ENCODE measurements around the gene IDUA. TPM values are rescaled to one million over a fixed set of nuclear protein-coding genes. Genes with fewer than 3 reads are reported as not detected.
"Not testable (repeated sequence)": the region's sequence is repeated elsewhere in the genome, so short reads cannot be mapped to it uniquely, and the experiment has no call there.

The IDUA gene
- total and polyA plus RNA-seq, 2 experiments from 2014 or later: 26.4 to 30.7 TPM

- no peak for DNase-seq
- in situ Hi-C loops (cut with MboI): no loop called here
- no peak for TF ChIP-seq EZH2 (IDR thresholded peaks at IDR 0.05; ENCODE audit: insufficient read depth, poor library complexity, severe bottlenecking)
- TF ChIP-seq EZH2phosphoT487 (IDR thresholded peaks at IDR 0.05; ENCODE audit: insufficient read depth, low read depth): no peak
- Histone ChIP-seq H3K9ac (peak overlapping the region; percentile 84), H2AFZ (peak overlapping the region; percentile 61), H3K79me2 (ENCODE audit: insufficient read depth) (no peaks in the 10 kb centered on the region), H3K4me3 (peak overlapping the region; percentile 40), H3K27ac (peak overlapping the region; percentile 97), H3K27me3 (replicated peaks; ENCODE audit: insufficient read depth) (no peaks in the 10 kb centered on the region), H3K9me3 (ENCODE audit: low read depth) (no peaks in the 10 kb centered on the region), H3K4me1 (ENCODE audit: insufficient read depth) (peaks cover 40% of the 10 kb centered on the region), H3K9me2 (ENCODE audit: insufficient read depth) (no peaks in the 10 kb centered on the region), H3F3A (ENCODE audit: insufficient read depth) (peaks cover 6% of the 10 kb centered on the region; the same call in 1 of the 2 replicates), H3K36me3 (ENCODE audit: low read depth) (no peaks in the 10 kb centered on the region), H3K4me2 (ENCODE audit: unreplicated experiment) (peak overlapping the region; percentile 73), H4K20me1 (ENCODE audit: insufficient read depth) (no peaks in the 10 kb centered on the region)
- 73% methylated on average over 12 of the region's 12 CpGs for WGBS, 2 experiments (ENCODE audit: low coverage in 1 of 2, low lambda C conversion rate in 2 of 2, missing lambda C conversion rate in 2 of 2)
These were observed 57.8 kb downstream of the IDUA start for GRCh38 chr4:1044469-1045192.

DNA sequence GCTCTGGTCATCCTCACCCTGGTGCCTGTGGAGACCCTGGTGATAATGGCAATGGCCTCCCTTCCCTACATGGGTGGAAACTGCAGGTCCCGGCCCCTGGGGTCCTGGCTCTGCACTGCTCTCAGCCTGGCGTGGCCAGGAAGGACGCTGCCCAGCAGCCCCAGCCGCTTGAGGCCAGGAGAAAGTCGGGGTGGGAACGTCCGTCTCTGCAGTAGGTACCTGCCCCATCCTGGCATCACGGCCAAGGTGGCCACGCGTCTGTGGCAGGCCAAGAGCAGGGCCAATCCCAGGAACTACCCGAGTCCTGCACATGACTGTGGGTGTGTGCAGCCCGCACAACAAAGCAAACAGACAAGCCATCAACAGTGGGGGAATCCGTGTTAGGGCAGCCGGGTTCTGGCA is 58.4 kb downstream of the IDUA start:
- H3K27ac ChIP-seq: no peak overlapping the region
- DNase-seq: no peak

GRCh38 chr4:1045595-1046201 is 58.9 kb downstream of the IDUA start:
- no peaks in the 10 kb centered on the region for H3K79me2 ChIP-seq (ENCODE audit: insufficient read depth)
- no peak overlapping the region for H3K4me3 ChIP-seq
- H3K9ac ChIP-seq: no peak overlapping the region
- H3K36me3 ChIP-seq (ENCODE audit: low read depth): no peaks in the 10 kb centered on the region
- peaks cover 6% of the 10 kb centered on the region; the same call in 1 of the 2 replicates for H3F3A ChIP-seq (ENCODE audit: insufficient read depth)
- H3K9me3 ChIP-seq (ENCODE audit: low read depth): no peaks in the 10 kb centered on the region
- WGBS, 2 experiments (ENCODE audit: low coverage in 1 of 2, low lambda C conversion rate in 2 of 2, missing lambda C conversion rate in 2 of 2): 82 to 86% methylated on average over 10 to 36 of the region's 36 CpGs
- no peak overlapping the region for H3K4me2 ChIP-seq (ENCODE audit: unreplicated experiment)
- no peak for TF ChIP-seq EZH2 (IDR thresholded peaks at IDR 0.05; ENCODE audit: insufficient read depth, poor library complexity, severe bottlenecking)
- no peak for TF ChIP-seq EZH2phosphoT487 (IDR thresholded peaks at IDR 0.05; ENCODE audit: insufficient read depth, low read depth)
- no peaks in the 10 kb centered on the region for H4K20me1 ChIP-seq (ENCODE audit: insufficient read depth)
- H3K4me1 ChIP-seq (ENCODE audit: insufficient read depth): peaks cover 36% of the 10 kb centered on the region
- H3K27ac ChIP-seq: no peak overlapping the region
- in situ Hi-C loops (cut with MboI): no loop called here
- no peak overlapping the region for H2AFZ ChIP-seq
- H3K9me2 ChIP-seq (ENCODE audit: insufficient read depth): no peaks in the 10 kb centered on the region
- H3K27me3 ChIP-seq (replicated peaks; ENCODE audit: insufficient read depth): no peaks in the 10 kb centered on the region
- no peak for DNase-seq

More for the DNA sequence above, 58.4 kb downstream of the IDUA start:
- Histone ChIP-seq H3K9ac (no peak overlapping the region), H2AFZ (no peak overlapping the region), H3K27me3 (replicated peaks; ENCODE audit: insufficient read depth) (no peaks in the 10 kb centered on the region), H4K20me1 (ENCODE audit: insufficient read depth) (no peaks in the 10 kb centered on the region), H3K4me1 (ENCODE audit: insufficient read depth) (peaks cover 37% of the 10 kb centered on the region), H3K79me2 (ENCODE audit: insufficient read depth) (no peaks in the 10 kb centered on the region), H3K4me3 (no peak overlapping the region), H3F3A (ENCODE audit: insufficient read depth) (peaks cover 6% of the 10 kb centered on the region; the same call in 1 of the 2 replicates), H3K4me2 (ENCODE audit: unreplicated experiment) (no peak overlapping the region), H3K36me3 (ENCODE audit: low read depth) (no peaks in the 10 kb centered on the region), H3K9me3 (ENCODE audit: low read depth) (no peaks in the 10 kb centered on the region), H3K9me2 (ENCODE audit: insufficient read depth) (no peaks in the 10 kb centered on the region)
- TF ChIP-seq EZH2phosphoT487 (IDR thresholded peaks at IDR 0.05; ENCODE audit: insufficient read depth, low read depth) (no peak), EZH2 (IDR thresholded peaks at IDR 0.05; ENCODE audit: insufficient read depth, poor library complexity, severe bottlenecking) (no peak)
- WGBS, 2 experiments (ENCODE audit: low coverage in 1 of 2, low lambda C conversion rate in 2 of 2, missing lambda C conversion rate in 2 of 2): 94% methylated on average over 14 of the region's 14 CpGs
- in situ Hi-C loops (cut with MboI): no loop called here

DNA sequence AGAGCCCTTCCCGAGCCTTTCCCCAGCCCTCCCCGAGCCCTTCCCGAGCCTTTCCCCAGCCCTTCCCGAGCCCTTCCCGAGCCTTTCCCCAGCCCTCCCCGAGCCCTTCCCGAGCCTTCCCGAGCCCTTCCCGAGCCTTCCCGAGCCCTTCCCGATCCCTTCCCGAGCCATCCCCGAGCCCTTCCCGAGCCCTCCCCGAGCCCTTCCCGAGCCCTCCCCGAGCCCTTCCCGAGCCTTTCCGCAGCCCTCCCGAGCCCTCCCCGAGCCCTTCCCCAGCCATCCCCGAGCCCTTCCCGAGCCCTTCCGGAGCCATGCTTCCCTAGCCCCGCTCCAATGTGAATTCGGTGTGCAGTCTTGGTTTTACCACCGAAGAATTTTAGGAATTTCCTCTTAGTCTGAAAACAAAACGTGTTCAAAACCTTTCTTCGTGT is 59.8 kb downstream of the IDUA start:
- H3K27ac ChIP-seq: peak overlapping the region; percentile 28
- peaks cover 27% of the 10 kb centered on the region for H3K4me1 ChIP-seq (ENCODE audit: insufficient read depth)
- H3K9ac ChIP-seq: peak overlapping the region; percentile 41; the same call in 1 of the 2 replicates
- H3K36me3 ChIP-seq (ENCODE audit: low read depth); H3F3A ChIP-seq (ENCODE audit: insufficient read depth); H4K20me1 ChIP-seq (ENCODE audit: insufficient read depth); H3K9me3 ChIP-seq (ENCODE audit: low read depth); H3K79me2 ChIP-seq (ENCODE audit: insufficient read depth); H3K27me3 ChIP-seq (replicated peaks; ENCODE audit: insufficient read depth); H3K9me2 ChIP-seq (ENCODE audit: insufficient read depth); in situ Hi-C loops (cut with MboI): not testable (repeated sequence)
- H3K4me2 ChIP-seq (ENCODE audit: unreplicated experiment): peak overlapping the region; percentile 44
- H2AFZ ChIP-seq: peak overlapping the region; percentile 66
- peak overlapping the region; percentile 48 for H3K4me3 ChIP-seq
- DNase-seq: peak; percentile 76
- WGBS, 2 experiments (ENCODE audit: low coverage in 1 of 2, low lambda C conversion rate in 2 of 2, missing lambda C conversion rate in 2 of 2): 20 to 39% methylated on average over 8 to 29 of the region's 29 CpGs
